HepG2 (cell line): ENCODE results near the gene RCC1. TPM values are rescaled to one million over a fixed set of nuclear protein-coding genes. Genes with fewer than 3 reads are reported as not detected.

Source experiments
- AHR ChIP-seq: IDR thresholded peaks from 2 replicates; pipeline ENCODE4 v1.6.1; 2018; ENCODE audit warnings: missing genetic modification reagents, missing compliant biosample characterization
- CBX1 ChIP-seq: IDR thresholded peaks from one replicate; pipeline ENCODE4 v1.6.1; 2016; ENCODE audit warnings: antibody characterized with exemption, low read depth
- CHD2 ChIP-seq: IDR thresholded peaks from 2 replicates; pipeline ENCODE4 v1.6.1; 2011; ENCODE audit warnings: low read depth, low read length, improper control_type of control experiment
- HNRNPL ChIP-seq: fragments of 200-400 bp; formaldehyde crosslinking; IDR thresholded peaks from 2 replicates; pipeline ENCODE4 v1.6.1; 2017; ENCODE audit warnings: mild to moderate bottlenecking, low read depth, low read length
- MBD4 ChIP-seq: IDR thresholded peaks from 2 replicates; pipeline ENCODE4 v1.6.1; 2012; ENCODE audit warnings: low read length, inconsistent platforms, borderline replicate concordance
- NR2F2 ChIP-seq: IDR thresholded peaks from 2 replicates; pipeline ENCODE4 v1.6.1; 2012; ENCODE audit warnings: low read depth, inconsistent platforms, borderline replicate concordance
- SCMH1 ChIP-seq: sonication (generic); formaldehyde crosslinking; IDR thresholded peaks from 2 replicates; pipeline ENCODE4 v1.9.0; 2021; ENCODE audit warnings: missing genetic modification reagents, mild to moderate bottlenecking, borderline replicate concordance
- SNRNP70 ChIP-seq: fragments of 200-400 bp; formaldehyde crosslinking; IDR thresholded peaks from 2 replicates; pipeline ENCODE4 v1.6.1; 2017; ENCODE audit warnings: mild to moderate bottlenecking, low read depth, low read length, moderate library complexity
- TGIF2 ChIP-seq: IDR thresholded peaks from 2 replicates; pipeline ENCODE4 v1.6.1; 2016; ENCODE audit warnings: control low read depth, missing compliant biosample characterization
- ZNF510 ChIP-seq: sonication (generic); formaldehyde crosslinking; IDR thresholded peaks from 2 replicates; pipeline ENCODE4 v1.4.0; 2020; ENCODE audit warnings: low read depth, mild to moderate bottlenecking, missing genetic modification reagents
- ZNF670 ChIP-seq: sonication (generic); formaldehyde crosslinking; IDR thresholded peaks from 2 replicates; pipeline ENCODE4 v1.8.0; 2022; ENCODE audit warnings: mild to moderate bottlenecking, missing genetic modification reagents, borderline replicate concordance
- ZNF761 ChIP-seq: sonication (generic); formaldehyde crosslinking; conservative IDR thresholded peaks from 2 replicates; pipeline ENCODE4 v1.4.0; 2020; ENCODE audit warnings: mild to moderate bottlenecking, missing genetic modification reagents
- ZNF775 ChIP-seq: sonication (generic); formaldehyde crosslinking; IDR thresholded peaks from 2 replicates; pipeline ENCODE4 v1.4.0; 2020; ENCODE audit warnings: missing genetic modification reagents, mild to moderate bottlenecking, moderate library complexity, borderline replicate concordance
- polyA plus RNA-seq, 8 experiments: library from polyadenylated mRNA; depleted of rRNA in 3 of 8; stranded (reverse) in 7 of 8; unstranded in 1 of 8; fragments of >200 nt; fragmentation: Illumina TruSeq in 4 of 8; extraction: Trizol in 4 of 8; gene quantifications; 2 replicates each; pipeline versions ENCODE4 v1.2.1 to v1.2.3, GENCODE V29; 2011 to 2016; ENCODE audit warnings: low read depth in 4 of 8, missing spikeins in 1 of 8, mixed read lengths in 1 of 8; ENCODE audit not compliant: insufficient read depth in 1 of 8
- total RNA-seq, 5 experiments: library from RNA; depleted of rRNA; stranded (reverse); fragments of >200 nt; fragmentation: Illumina TruSeq; extraction: Trizol; gene quantifications; 2 replicates each; pipeline ENCODE4 v1.2.3, GENCODE V29; 2016; ENCODE audit warnings: low read depth in 1 of 5
- TF ChIP-seq, protein P1 (sequence below): sonication (generic); formaldehyde crosslinking; IDR thresholded peaks from 2 replicates; pipeline ENCODE4 v1.8.1; 2022; ENCODE audit warnings: mild to moderate bottlenecking, missing genetic modification reagents
- TF ChIP-seq, protein P2 (sequence below): IDR thresholded peaks from 2 replicates; pipeline ENCODE4 v1.6.1; 2016; ENCODE audit warnings: low read depth, missing genetic modification reagents, missing compliant biosample characterization
- TF ChIP-seq, protein P3 (sequence below): sonication (generic); formaldehyde crosslinking; IDR thresholded peaks from 2 replicates; pipeline ENCODE4 v1.4.0; 2020; ENCODE audit warnings: missing genetic modification reagents
- TF ChIP-seq, protein P4 (sequence below): sonication (generic); formaldehyde crosslinking; IDR thresholded peaks from 2 replicates; pipeline ENCODE4 v1.5.0; 2020; ENCODE audit warnings: missing genetic modification reagents
- TF ChIP-seq, protein P5 (sequence below): sonication (generic); formaldehyde crosslinking; IDR thresholded peaks from 2 replicates; pipeline ENCODE4 v1.5.0; 2020; ENCODE audit warnings: missing genetic modification reagents

Gene RCC1
- total and polyA plus RNA-seq, 2 of the 13 experiments (the other 11 are each of a cell fraction or from before 2014, with no cell fraction given): 47.2 to 80.8 TPM

DNA sequence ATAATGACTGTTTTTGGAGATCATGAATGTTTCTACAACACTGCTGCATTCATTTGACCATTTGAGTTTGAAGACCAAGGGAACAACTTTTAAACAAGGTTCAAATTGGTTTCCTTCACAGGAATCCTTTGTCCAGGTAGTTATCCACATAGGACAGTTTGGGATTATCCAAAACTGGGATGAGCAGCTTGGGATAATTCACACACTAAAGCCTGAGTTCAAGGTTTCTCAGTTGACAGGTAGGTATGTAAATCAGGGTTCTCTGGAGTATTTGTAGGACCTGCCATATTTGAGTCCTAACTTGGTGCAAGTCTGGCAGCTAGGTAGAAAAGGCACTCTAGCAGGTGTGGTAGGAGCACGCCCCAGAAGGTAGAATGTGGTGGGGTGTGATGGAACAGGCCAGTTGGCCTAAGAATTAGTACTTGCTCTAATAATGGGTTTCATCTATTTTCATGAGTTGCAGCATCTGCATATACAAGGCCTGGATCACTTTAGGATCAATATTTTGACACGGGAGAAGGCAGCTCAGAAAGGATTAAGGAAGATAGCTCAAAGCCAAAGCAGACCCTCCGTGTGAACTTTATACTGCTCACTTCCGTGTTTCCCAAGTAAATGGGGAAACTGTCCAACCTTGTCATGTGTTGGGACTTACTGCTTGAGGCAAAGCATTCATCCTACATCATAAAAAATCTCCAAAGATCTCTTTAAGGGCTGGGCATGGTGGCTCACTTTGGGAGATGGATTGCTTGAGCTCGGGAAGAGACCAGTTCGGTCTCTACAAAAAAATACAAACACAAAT is 72.1 kb downstream of the RCC1 start (continued):
- TF ChIP-seq TGIF2 (no peak), NR2F2 (no peak), SCMH1 (CRISPR knock-in tag) (no peak), CBX1 (no peak), MBD4 (no peak), SNRNP70 (no peak), ZNF775 (CRISPR knock-in tag) (no peak), ZNF761 (no peak), AHR (no peak), CHD2 (no peak), ZNF670 (no peak), HNRNPL (no peak), ZNF510 (CRISPR knock-in tag) (no peak)
- TF ChIP-seq, protein P1, sequence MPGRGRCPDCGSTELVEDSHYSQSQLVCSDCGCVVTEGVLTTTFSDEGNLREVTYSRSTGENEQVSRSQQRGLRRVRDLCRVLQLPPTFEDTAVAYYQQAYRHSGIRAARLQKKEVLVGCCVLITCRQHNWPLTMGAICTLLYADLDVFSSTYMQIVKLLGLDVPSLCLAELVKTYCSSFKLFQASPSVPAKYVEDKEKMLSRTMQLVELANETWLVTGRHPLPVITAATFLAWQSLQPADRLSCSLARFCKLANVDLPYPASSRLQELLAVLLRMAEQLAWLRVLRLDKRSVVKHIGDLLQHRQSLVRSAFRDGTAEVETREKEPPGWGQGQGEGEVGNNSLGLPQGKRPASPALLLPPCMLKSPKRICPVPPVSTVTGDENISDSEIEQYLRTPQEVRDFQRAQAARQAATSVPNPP (CRISPR knock-in tag): no peak
- TF ChIP-seq, protein P2, sequence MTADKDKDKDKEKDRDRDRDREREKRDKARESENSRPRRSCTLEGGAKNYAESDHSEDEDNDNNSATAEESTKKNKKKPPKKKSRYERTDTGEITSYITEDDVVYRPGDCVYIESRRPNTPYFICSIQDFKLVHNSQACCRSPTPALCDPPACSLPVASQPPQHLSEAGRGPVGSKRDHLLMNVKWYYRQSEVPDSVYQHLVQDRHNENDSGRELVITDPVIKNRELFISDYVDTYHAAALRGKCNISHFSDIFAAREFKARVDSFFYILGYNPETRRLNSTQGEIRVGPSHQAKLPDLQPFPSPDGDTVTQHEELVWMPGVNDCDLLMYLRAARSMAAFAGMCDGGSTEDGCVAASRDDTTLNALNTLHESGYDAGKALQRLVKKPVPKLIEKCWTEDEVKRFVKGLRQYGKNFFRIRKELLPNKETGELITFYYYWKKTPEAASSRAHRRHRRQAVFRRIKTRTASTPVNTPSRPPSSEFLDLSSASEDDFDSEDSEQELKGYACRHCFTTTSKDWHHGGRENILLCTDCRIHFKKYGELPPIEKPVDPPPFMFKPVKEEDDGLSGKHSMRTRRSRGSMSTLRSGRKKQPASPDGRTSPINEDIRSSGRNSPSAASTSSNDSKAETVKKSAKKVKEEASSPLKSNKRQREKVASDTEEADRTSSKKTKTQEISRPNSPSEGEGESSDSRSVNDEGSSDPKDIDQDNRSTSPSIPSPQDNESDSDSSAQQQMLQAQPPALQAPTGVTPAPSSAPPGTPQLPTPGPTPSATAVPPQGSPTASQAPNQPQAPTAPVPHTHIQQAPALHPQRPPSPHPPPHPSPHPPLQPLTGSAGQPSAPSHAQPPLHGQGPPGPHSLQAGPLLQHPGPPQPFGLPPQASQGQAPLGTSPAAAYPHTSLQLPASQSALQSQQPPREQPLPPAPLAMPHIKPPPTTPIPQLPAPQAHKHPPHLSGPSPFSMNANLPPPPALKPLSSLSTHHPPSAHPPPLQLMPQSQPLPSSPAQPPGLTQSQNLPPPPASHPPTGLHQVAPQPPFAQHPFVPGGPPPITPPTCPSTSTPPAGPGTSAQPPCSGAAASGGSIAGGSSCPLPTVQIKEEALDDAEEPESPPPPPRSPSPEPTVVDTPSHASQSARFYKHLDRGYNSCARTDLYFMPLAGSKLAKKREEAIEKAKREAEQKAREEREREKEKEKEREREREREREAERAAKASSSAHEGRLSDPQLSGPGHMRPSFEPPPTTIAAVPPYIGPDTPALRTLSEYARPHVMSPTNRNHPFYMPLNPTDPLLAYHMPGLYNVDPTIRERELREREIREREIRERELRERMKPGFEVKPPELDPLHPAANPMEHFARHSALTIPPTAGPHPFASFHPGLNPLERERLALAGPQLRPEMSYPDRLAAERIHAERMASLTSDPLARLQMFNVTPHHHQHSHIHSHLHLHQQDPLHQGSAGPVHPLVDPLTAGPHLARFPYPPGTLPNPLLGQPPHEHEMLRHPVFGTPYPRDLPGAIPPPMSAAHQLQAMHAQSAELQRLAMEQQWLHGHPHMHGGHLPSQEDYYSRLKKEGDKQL (CRISPR knock-in tag): no peak
- TF ChIP-seq, protein P3, sequence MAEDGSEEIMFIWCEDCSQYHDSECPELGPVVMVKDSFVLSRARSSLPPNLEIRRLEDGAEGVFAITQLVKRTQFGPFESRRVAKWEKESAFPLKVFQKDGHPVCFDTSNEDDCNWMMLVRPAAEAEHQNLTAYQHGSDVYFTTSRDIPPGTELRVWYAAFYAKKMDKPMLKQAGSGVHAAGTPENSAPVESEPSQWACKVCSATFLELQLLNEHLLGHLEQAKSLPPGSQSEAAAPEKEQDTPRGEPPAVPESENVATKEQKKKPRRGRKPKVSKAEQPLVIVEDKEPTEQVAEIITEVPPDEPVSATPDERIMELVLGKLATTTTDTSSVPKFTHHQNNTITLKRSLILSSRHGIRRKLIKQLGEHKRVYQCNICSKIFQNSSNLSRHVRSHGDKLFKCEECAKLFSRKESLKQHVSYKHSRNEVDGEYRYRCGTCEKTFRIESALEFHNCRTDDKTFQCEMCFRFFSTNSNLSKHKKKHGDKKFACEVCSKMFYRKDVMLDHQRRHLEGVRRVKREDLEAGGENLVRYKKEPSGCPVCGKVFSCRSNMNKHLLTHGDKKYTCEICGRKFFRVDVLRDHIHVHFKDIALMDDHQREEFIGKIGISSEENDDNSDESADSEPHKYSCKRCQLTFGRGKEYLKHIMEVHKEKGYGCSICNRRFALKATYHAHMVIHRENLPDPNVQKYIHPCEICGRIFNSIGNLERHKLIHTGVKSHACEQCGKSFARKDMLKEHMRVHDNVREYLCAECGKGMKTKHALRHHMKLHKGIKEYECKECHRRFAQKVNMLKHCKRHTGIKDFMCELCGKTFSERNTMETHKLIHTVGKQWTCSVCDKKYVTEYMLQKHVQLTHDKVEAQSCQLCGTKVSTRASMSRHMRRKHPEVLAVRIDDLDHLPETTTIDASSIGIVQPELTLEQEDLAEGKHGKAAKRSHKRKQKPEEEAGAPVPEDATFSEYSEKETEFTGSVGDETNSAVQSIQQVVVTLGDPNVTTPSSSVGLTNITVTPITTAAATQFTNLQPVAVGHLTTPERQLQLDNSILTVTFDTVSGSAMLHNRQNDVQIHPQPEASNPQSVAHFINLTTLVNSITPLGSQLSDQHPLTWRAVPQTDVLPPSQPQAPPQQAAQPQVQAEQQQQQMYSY: 0 out of 2 replicates have a peak, but pooled peaks have one; percentile 18
- TF ChIP-seq, protein P4, sequence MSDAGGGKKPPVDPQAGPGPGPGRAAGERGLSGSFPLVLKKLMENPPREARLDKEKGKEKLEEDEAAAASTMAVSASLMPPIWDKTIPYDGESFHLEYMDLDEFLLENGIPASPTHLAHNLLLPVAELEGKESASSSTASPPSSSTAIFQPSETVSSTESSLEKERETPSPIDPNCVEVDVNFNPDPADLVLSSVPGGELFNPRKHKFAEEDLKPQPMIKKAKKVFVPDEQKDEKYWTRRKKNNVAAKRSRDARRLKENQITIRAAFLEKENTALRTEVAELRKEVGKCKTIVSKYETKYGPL (CRISPR knock-in tag): no peak
- TF ChIP-seq, protein P5, sequence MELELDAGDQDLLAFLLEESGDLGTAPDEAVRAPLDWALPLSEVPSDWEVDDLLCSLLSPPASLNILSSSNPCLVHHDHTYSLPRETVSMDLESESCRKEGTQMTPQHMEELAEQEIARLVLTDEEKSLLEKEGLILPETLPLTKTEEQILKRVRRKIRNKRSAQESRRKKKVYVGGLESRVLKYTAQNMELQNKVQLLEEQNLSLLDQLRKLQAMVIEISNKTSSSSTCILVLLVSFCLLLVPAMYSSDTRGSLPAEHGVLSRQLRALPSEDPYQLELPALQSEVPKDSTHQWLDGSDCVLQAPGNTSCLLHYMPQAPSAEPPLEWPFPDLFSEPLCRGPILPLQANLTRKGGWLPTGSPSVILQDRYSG (CRISPR knock-in tag): no peak
